Panc1 (cell line): ENCODE results near the gene TM7SF3. TPM values are rescaled to one million over a fixed set of nuclear protein-coding genes. Genes with fewer than 3 reads are reported as not detected.

Experiments
- ATAC-seq: fragments of 200-7000 bp; cut with Tn5 transposase; 2 replicates; pipeline ENCODE4 v1.9.1; 2020; ENCODE audit warnings: mild to moderate bottlenecking, moderate library complexity
- BruUV-seq: library from RNA; stranded (reverse); fragments of 400-500 nt; replicated peaks from 2 replicates; lab custom pipeline; 2021; lab: Mats Ljungman, UMichigan
- CTCF ChIA-PET: fragments of 300-600 bp; sonication (Branson Sonifier 250); formaldehyde crosslinking; loops from one replicate; lab custom pipeline; 2022; ENCODE audit warnings: antibody characterized with exemption; lab: Charles Lee
- POLR2A ChIA-PET: fragments of 300-600 bp; sonication (Branson Sonifier 250); formaldehyde crosslinking; loops from one replicate; lab custom pipeline; 2022; ENCODE audit warnings: antibody characterized with exemption; lab: Charles Lee
- DNase-seq: peaks from one replicate; pipeline ENCODE4 v3.0.0-alpha.2; 2010; ENCODE audit warnings: low read depth, low spot score
- H3K27ac ChIP-seq: 2 replicates; pipeline ENCODE4 v1.5.1; 2011; ENCODE audit warnings: mild to moderate bottlenecking, low read length, inconsistent platforms
- H3K27me3 ChIP-seq: fragments of 200-500 bp; sonication (Bioruptor generic); 2 replicates; pipeline ENCODE4 v1.6.0; 2014; ENCODE audit warnings: low read length, inconsistent platforms; ENCODE audit not compliant: control insufficient read depth, insufficient read depth
- H3K36me3 ChIP-seq: fragments of 200-500 bp; sonication (Bioruptor generic); 2 replicates; pipeline ENCODE4 v1.5.1; 2014; ENCODE audit warnings: inconsistent platforms, mild to moderate bottlenecking, low read length, moderate library complexity; ENCODE audit not compliant: control insufficient read depth, insufficient read depth
- H3K4me1 ChIP-seq: 2 replicates; pipeline ENCODE4 v1.5.1; 2011; ENCODE audit warnings: inconsistent platforms, mild to moderate bottlenecking, low read length, moderate library complexity; ENCODE audit not compliant: control insufficient read depth, insufficient read depth
- H3K4me3 ChIP-seq, 2 experiments: 2 replicates each; pipeline ENCODE4 v1.5.1; 2011 to 2012; ENCODE audit warnings: low read depth in 2 of 2, low read length in 2 of 2, mild to moderate bottlenecking in 2 of 2, inconsistent platforms in 1 of 2, moderate library complexity in 1 of 2
- H3K9me3 ChIP-seq: fragments of 200-500 bp; sonication (Bioruptor generic); 2 replicates; pipeline ENCODE4 v1.5.1; 2014; ENCODE audit warnings: low read depth, mild to moderate bottlenecking, inconsistent platforms, low read length, moderate library complexity; ENCODE audit not compliant: control insufficient read depth, insufficient read depth
- POLR2AphosphoS5 ChIP-seq: IDR thresholded peaks from 2 replicates; pipeline ENCODE4 v1.6.1; 2012; ENCODE audit warnings: mild to moderate bottlenecking, low read depth, low read length, moderate library complexity
- SIN3A ChIP-seq: IDR thresholded peaks from 2 replicates; pipeline ENCODE4 v1.6.1; 2012; ENCODE audit warnings: low read depth, mild to moderate bottlenecking, low read length, moderate library complexity, borderline replicate concordance; ENCODE audit not compliant: insufficient read depth
- TCF7L2 ChIP-seq: IDR thresholded peaks from 2 replicates; pipeline ENCODE4 v1.6.1; 2011; ENCODE audit warnings: mild to moderate bottlenecking, low read depth, low read length, inconsistent platforms
- in situ Hi-C: cut with HindIII; loops from 2 replicates; pipeline ENCODE4 v1.10.0; 2016; ENCODE audit warnings: low sequenced_read_pairs, low pct_unique_long_range_greater_than_20kb
- intact Hi-C: fragments of 100-400 bp; cut with micrococcal nuclease; formaldehyde crosslinking; loops from one replicate; pipeline ENCODE4 v1.10.0; 2022; ENCODE audit not compliant: unreplicated experiment
- total RNA-seq: library from RNA; stranded (reverse); gene quantifications from one replicate; pipeline ENCODE4 v1.2.1, GENCODE V29; 2021; ENCODE audit not compliant: unreplicated experiment
- TF ChIP-seq, protein P1 (sequence below), 2 experiments: IDR thresholded peaks; 2 replicates each; pipeline ENCODE4 v1.6.1; 2011 to 2012; ENCODE audit warnings: low read depth in 2 of 2, control low read depth in 1 of 2, low read length in 1 of 2, mild to moderate bottlenecking in 1 of 2, moderate library complexity in 1 of 2; ENCODE audit not compliant: insufficient read depth in 1 of 2
- TF ChIP-seq, protein P2 (sequence below): fragments of 450-650 bp; IDR thresholded peaks from 2 replicates; pipeline ENCODE4 v1.5.1; 2017; ENCODE audit warnings: mild to moderate bottlenecking

The TM7SF3 gene
- total RNA-seq, 1 experiment from 2014 or later = 59.8 TPM

DNA sequence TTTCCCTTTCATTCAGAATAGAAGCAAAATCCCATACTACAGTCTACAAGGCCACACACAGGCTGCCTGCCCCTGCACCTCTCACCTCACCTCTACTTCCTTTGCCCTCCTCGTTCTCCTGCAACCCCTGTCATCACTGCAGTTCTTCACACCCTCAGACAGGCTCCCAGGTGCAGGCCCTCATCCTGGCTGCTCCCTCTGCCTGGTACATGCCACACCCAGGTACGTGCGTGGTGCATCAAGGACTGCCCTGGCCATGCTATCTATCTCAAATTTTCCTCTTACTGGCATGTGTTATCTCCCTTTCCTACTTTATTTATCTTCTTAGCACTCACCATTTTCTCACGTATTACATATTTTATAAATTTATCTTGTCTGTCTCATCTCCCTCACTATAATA, 24.3 kb downstream of the TM7SF3 start:
- TF ChIP-seq, protein P1, sequence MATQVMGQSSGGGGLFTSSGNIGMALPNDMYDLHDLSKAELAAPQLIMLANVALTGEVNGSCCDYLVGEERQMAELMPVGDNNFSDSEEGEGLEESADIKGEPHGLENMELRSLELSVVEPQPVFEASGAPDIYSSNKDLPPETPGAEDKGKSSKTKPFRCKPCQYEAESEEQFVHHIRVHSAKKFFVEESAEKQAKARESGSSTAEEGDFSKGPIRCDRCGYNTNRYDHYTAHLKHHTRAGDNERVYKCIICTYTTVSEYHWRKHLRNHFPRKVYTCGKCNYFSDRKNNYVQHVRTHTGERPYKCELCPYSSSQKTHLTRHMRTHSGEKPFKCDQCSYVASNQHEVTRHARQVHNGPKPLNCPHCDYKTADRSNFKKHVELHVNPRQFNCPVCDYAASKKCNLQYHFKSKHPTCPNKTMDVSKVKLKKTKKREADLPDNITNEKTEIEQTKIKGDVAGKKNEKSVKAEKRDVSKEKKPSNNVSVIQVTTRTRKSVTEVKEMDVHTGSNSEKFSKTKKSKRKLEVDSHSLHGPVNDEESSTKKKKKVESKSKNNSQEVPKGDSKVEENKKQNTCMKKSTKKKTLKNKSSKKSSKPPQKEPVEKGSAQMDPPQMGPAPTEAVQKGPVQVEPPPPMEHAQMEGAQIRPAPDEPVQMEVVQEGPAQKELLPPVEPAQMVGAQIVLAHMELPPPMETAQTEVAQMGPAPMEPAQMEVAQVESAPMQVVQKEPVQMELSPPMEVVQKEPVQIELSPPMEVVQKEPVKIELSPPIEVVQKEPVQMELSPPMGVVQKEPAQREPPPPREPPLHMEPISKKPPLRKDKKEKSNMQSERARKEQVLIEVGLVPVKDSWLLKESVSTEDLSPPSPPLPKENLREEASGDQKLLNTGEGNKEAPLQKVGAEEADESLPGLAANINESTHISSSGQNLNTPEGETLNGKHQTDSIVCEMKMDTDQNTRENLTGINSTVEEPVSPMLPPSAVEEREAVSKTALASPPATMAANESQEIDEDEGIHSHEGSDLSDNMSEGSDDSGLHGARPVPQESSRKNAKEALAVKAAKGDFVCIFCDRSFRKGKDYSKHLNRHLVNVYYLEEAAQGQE (IDR thresholded peaks at IDR 0.05; ENCODE audit: insufficient read depth in 1 of 2, low read depth in 2 of 2, low read length in 1 of 2) = no peak
- TF ChIP-seq, protein P2, sequence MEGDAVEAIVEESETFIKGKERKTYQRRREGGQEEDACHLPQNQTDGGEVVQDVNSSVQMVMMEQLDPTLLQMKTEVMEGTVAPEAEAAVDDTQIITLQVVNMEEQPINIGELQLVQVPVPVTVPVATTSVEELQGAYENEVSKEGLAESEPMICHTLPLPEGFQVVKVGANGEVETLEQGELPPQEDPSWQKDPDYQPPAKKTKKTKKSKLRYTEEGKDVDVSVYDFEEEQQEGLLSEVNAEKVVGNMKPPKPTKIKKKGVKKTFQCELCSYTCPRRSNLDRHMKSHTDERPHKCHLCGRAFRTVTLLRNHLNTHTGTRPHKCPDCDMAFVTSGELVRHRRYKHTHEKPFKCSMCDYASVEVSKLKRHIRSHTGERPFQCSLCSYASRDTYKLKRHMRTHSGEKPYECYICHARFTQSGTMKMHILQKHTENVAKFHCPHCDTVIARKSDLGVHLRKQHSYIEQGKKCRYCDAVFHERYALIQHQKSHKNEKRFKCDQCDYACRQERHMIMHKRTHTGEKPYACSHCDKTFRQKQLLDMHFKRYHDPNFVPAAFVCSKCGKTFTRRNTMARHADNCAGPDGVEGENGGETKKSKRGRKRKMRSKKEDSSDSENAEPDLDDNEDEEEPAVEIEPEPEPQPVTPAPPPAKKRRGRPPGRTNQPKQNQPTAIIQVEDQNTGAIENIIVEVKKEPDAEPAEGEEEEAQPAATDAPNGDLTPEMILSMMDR = no peak
- TF ChIP-seq POLR2AphosphoS5 (no peak), SIN3A (no peak), TCF7L2 (no peak)
- no TSS peak for BruUV-seq
- H3K27ac ChIP-seq = no peak overlapping the region
- intact Hi-C loops (no loop called here), in situ Hi-C loops (no loop called here)
- no peaks in the 10 kb centered on the region for H3K27me3 ChIP-seq
- no peak for DNase-seq
- ChIA-PET CTCF (interaction anchor here (0.6 kb wide), 1 partner anchor 1218 kb away, joined by 5 read pairs; no protein-coding TSS in a partner anchor), POLR2A (no interaction called here)
- ATAC-seq = no peak
- no peaks in the 10 kb centered on the region for H3K36me3 ChIP-seq
- no peaks in the 10 kb centered on the region for H3K4me1 ChIP-seq
- H3K9me3 ChIP-seq = no peaks in the 10 kb centered on the region
- H3K4me3 ChIP-seq = no peak overlapping the region

DNA sequence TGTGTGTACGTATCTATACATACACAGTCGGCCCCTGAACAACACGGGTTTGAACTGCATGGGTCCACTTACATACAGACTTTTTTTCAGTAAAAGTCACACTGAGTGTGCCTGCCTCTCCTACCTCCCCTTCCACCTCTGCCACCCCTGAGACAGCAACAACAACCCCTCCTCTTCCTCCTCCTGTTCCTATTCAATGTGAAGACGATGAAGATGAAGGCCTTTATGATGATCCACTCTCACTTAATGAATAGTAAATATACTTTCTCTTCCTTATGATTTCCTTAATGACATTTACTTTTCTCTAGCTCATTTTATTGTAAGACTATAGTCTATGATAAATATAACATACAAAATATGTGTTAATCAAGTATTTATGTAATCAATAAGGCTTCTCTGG, 25.5 kb downstream of the TM7SF3 start:
- in situ Hi-C loops = no loop called here
- BruUV-seq = no TSS peak
- H3K4me1 ChIP-seq = no peaks in the 10 kb centered on the region
- H3K4me3 ChIP-seq = no peak overlapping the region
- no peak for ATAC-seq
- no peaks in the 10 kb centered on the region for H3K27me3 ChIP-seq
- TF ChIP-seq, protein P2 = no peak
- TF ChIP-seq, protein P1 (IDR thresholded peaks at IDR 0.05; ENCODE audit: insufficient read depth in 1 of 2, low read depth in 2 of 2, low read length in 1 of 2) = no peak
- TF ChIP-seq SIN3A = no peak
- no peak for TF ChIP-seq POLR2AphosphoS5
- TF ChIP-seq TCF7L2 = no peak
- intact Hi-C loops = no loop called here
- CTCF ChIA-PET = no interaction called here
- H3K9me3 ChIP-seq = no peaks in the 10 kb centered on the region
- POLR2A ChIA-PET = interaction anchor here (0.6 kb wide), 1 partner anchor 110 kb away, joined by 6 read pairs; no protein-coding TSS in a partner anchor
- H3K36me3 ChIP-seq = no peaks in the 10 kb centered on the region
- H3K27ac ChIP-seq = no peak overlapping the region
- no peak for DNase-seq
